Measurements from ENCODE around the gene SMAD3. TPM values are rescaled to one million over a fixed set of nuclear protein-coding genes. Genes with fewer than 3 reads are reported as not detected.

SMAD3 gene
- total RNA-seq, 4 donors from 2014 or later: 25.3 to 54.2 (median 40.0) TPM

DNA sequence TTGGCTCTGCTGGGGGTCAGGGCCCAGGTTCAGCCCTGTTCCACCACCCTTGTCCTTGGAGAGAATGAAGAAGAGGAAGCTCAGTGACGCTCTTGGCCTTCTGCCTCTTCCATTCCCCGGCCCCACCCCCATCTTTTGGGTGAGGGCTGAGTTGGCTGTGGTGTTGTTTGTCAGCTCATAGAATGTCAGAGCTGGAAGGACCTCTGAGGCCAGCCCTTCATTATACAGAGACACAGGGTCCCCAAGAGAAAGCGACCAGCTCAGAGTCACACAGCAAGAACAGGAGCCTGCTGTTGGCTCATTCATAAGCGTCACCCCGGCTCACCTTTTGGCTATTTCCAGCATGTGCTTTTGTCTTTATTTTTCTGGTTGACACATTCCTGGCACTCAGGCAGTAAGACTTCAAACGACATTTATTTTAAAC is 120.8 kb downstream of the SMAD3 start:
- TF ChIP-seq, protein P1, sequence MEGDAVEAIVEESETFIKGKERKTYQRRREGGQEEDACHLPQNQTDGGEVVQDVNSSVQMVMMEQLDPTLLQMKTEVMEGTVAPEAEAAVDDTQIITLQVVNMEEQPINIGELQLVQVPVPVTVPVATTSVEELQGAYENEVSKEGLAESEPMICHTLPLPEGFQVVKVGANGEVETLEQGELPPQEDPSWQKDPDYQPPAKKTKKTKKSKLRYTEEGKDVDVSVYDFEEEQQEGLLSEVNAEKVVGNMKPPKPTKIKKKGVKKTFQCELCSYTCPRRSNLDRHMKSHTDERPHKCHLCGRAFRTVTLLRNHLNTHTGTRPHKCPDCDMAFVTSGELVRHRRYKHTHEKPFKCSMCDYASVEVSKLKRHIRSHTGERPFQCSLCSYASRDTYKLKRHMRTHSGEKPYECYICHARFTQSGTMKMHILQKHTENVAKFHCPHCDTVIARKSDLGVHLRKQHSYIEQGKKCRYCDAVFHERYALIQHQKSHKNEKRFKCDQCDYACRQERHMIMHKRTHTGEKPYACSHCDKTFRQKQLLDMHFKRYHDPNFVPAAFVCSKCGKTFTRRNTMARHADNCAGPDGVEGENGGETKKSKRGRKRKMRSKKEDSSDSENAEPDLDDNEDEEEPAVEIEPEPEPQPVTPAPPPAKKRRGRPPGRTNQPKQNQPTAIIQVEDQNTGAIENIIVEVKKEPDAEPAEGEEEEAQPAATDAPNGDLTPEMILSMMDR (IDR thresholded peaks at IDR 0.05; ENCODE audit: low read depth): no peak

DNA sequence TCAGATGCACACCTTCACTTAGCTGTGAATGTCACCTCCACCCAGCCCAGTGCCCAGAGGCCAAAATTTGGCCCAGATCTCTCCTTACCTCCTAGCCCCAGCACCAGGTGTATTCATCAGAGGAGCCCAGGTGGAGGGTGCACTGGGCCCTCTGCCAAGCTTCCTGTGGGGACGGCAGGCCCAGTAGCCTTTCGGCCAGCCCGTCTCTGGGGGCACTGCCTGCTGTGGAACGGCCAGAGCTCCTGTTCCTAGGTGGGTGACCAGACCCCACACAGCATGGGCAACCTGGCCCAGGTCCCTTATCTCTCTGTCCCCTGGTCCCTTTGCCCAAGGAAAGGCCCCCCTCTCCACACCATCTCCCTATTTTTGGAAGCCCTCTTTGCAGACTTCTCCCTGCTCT is 121.3 kb downstream of the SMAD3 start:
- TF ChIP-seq, protein P1 (IDR thresholded peaks at IDR 0.05; ENCODE audit: low read depth): no peak

DNA sequence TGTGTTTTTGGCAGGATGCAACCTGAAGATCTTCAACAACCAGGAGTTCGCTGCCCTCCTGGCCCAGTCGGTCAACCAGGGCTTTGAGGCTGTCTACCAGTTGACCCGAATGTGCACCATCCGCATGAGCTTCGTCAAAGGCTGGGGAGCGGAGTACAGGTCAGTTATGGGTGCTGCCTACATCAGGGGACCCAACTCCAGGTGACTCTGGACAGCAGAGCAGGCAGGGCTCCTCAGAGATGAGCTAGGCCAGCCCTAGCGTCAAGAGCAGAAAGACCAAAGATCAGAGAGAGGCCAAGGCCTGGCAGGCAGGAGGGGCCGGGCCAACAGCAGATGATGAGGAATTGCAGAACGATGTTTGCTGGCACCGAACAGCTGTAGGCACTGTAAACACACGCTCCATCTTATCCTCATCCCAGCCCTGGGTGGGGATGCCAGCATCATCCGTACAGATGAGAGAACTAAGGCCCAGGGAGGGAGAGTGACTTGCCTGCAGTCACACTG is 122.0 kb downstream of the SMAD3 start:
- TF ChIP-seq, protein P1 (IDR thresholded peaks at IDR 0.05; ENCODE audit: low read depth): no peak

DNA sequence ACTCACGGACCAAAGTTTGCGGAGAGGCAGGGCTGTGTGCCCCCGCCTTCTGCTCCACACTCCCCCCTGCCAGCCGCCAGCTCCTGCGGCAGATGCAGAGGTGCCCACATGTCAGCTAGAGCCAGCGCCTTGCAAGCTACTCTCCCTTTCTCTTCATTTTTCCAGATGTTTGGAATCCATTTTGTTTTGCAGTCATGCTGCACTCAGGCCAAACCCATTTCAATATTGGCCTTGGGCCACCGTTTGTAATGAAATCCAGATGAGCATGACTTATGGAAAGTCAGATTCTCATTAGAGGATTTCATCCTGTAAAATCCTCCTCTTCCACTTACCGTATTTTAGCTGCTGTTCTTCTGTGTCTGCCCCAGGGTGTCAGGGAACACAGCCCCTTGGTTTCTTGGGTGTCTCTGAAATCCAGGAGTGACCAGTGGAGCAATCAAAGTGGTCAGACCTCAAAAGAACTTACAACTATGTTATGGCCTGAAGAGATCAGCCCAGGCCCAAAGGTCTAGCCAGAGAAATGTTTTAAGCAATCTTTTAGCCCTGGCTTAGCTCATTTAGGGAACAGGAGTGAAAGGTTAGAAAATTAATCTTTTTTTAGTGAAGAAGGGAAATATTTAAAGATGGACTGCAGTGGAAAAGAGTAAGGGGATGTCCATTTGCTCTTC is 123.3 kb downstream of the SMAD3 start:
- TF ChIP-seq, protein P1 (IDR thresholded peaks at IDR 0.05; ENCODE audit: low read depth): no peak

DNA sequence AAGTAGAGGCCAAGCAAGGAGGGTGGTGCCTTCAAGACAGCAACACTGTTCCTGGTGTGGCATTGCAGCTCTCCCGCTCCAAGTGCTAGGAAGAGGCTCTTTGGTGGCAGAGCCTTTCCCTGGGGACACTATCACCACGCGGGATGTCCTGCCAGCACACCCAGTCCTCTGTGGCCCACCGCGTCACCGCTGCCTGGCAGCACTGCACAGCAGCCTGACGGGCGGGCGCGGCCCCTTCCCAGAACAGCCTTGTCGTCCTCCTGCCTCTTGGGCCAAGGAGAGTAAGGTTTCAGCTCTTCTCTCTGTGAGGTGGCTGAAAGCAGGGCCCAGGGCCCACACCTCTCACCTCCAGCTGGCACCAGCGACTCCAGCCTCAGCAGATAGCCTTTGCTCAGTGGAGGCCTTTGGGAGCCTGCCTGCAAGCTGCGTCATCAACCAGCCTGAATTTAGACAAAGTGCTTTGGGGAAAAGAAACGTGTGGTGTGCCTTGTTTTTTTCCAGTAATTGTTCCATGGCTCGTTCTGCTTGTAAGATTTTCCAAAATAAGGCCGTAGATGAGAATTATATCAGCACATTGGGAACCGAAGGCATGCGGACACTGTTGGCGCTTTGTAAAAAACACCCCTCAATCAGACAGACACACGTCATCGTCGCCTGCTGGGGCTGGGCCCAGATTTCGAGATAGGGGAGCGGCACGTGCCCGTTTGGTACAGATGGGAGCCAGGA is 124.1 kb downstream of the SMAD3 start:
- TF ChIP-seq, protein P1 (IDR thresholded peaks at IDR 0.05; ENCODE audit: low read depth): no peak

DNA sequence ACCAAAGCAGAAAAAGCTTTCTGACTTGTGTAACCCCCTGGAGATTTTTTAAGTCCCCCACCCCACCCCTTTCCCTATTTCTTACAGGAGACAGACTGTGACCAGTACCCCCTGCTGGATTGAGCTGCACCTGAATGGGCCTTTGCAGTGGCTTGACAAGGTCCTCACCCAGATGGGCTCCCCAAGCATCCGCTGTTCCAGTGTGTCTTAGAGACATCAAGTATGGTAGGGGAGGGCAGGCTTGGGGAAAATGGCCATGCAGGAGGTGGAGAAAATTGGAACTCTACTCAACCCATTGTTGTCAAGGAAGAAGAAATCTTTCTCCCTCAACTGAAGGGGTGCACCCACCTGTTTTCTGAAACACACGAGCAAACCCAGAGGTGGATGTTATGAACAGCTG is 124.9 kb downstream of the SMAD3 start:
- TF ChIP-seq, protein P1 (IDR thresholded peaks at IDR 0.05; ENCODE audit: low read depth): no peak

DNA sequence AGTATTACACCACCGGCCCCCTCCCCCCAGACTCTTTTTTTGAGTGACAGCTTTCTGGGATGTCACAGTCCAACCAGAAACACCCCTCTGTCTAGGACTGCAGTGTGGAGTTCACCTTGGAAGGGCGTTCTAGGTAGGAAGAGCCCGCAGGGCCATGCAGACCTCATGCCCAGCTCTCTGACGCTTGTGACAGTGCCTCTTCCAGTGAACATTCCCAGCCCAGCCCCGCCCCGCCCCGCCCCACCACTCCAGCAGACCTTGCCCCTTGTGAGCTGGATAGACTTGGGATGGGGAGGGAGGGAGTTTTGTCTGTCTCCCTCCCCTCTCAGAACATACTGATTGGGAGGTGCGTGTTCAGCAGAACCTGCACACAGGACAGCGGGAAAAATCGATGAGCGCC is 125.4 kb downstream of the SMAD3 start:
- TF ChIP-seq, protein P1 (IDR thresholded peaks at IDR 0.05; ENCODE audit: low read depth): no peak

Measured in subcutaneous adipose tissue (tissue), 4 donors.